ENCODE data around the gene LRPAP1.

LRPAP1 gene

GRCh38 chr4:3523628-3524221 lies 8.5 kb downstream of the LRPAP1 start:
- no peaks in the 10 kb centered on the region for H3K4me1 ChIP-seq
- in situ Hi-C loops (cut with MboI; ENCODE audit: low sequenced_read_pairs), result no loop called here

GRCh38 chr4:3523146-3523627 lies 9.0 kb downstream of the LRPAP1 start:
- H3K4me3 ChIP-seq, result no peak overlapping the region
- peaks cover 39% of the 10 kb centered on the region for H3K36me3 ChIP-seq (replicated peaks)
- DNase-seq (ENCODE audit: low spot score in 2 of 2), result no peak
- in situ Hi-C loops (cut with MboI; ENCODE audit: low sequenced_read_pairs), result no loop called here
- H3K9me3 ChIP-seq, result no peaks in the 10 kb centered on the region
- no peaks in the 10 kb centered on the region for H3K27me3 ChIP-seq (ENCODE audit: low read depth)
- no peaks in the 10 kb centered on the region for H3K4me1 ChIP-seq

More at GRCh38 chr4:3523628-3524221, 8.5 kb downstream of the LRPAP1 start:
- Histone ChIP-seq H3K36me3 (replicated peaks) (peaks cover 41% of the 10 kb centered on the region), H3K27me3 (ENCODE audit: low read depth) (no peaks in the 10 kb centered on the region), H3K9me3 (no peaks in the 10 kb centered on the region), H3K4me3 (no peak overlapping the region)
- no peak for DNase-seq (ENCODE audit: low spot score in 2 of 2)

GRCh38 chr4:3522651-3523050 lies 9.6 kb downstream of the LRPAP1 start:
- in situ Hi-C loops (cut with MboI; ENCODE audit: low sequenced_read_pairs), result no loop called here
- Histone ChIP-seq H3K4me1 (no peaks in the 10 kb centered on the region), H3K27me3 (ENCODE audit: low read depth) (no peaks in the 10 kb centered on the region), H3K4me3 (no peak overlapping the region), H3K9me3 (no peaks in the 10 kb centered on the region), H3K36me3 (replicated peaks) (peaks cover 44% of the 10 kb centered on the region)
- no peak for DNase-seq (ENCODE audit: low spot score in 2 of 2)

- in situ Hi-C loops (cut with MboI; ENCODE audit: low sequenced_read_pairs), result no loop called here
- Histone ChIP-seq H3K4me3 (no peak overlapping the region), H3K9me3 (no peaks in the 10 kb centered on the region), H3K4me1 (no peaks in the 10 kb centered on the region), H3K36me3 (replicated peaks) (peaks cover 46% of the 10 kb centered on the region), H3K27me3 (ENCODE audit: low read depth) (no peaks in the 10 kb centered on the region)
- no peak for DNase-seq (ENCODE audit: low spot score in 2 of 2)
These were observed 9.9 kb downstream of the LRPAP1 start for GRCh38 chr4:3522326-3522640.

GRCh38 chr4:3521621-3522325 lies 10.4 kb downstream of the LRPAP1 start:
- DNase-seq (ENCODE audit: low spot score in 2 of 2), result no peak
- in situ Hi-C loops (cut with MboI; ENCODE audit: low sequenced_read_pairs), result no loop called here
- no peak overlapping the region for H3K4me3 ChIP-seq
- no peaks in the 10 kb centered on the region for H3K27me3 ChIP-seq (ENCODE audit: low read depth)
- H3K9me3 ChIP-seq, result no peaks in the 10 kb centered on the region
- H3K4me1 ChIP-seq, result no peaks in the 10 kb centered on the region
- H3K36me3 ChIP-seq (replicated peaks), result peaks cover 50% of the 10 kb centered on the region

GRCh38 chr4:3520796-3521600 lies 11.2 kb downstream of the LRPAP1 start:
- Histone ChIP-seq H3K4me3 (no peak overlapping the region), H3K4me1 (no peaks in the 10 kb centered on the region), H3K9me3 (no peaks in the 10 kb centered on the region), H3K36me3 (replicated peaks) (peaks cover 57% of the 10 kb centered on the region), H3K27me3 (ENCODE audit: low read depth) (no peaks in the 10 kb centered on the region)
- in situ Hi-C loops (cut with MboI; ENCODE audit: low sequenced_read_pairs), result no loop called here
- DNase-seq (ENCODE audit: low spot score in 2 of 2), result no peak

- Histone ChIP-seq H3K27me3 (ENCODE audit: low read depth) (no peaks in the 10 kb centered on the region), H3K9me3 (no peaks in the 10 kb centered on the region), H3K4me1 (no peaks in the 10 kb centered on the region), H3K36me3 (replicated peaks) (peaks cover 61% of the 10 kb centered on the region), H3K4me3 (no peak overlapping the region)
- no peak for DNase-seq (ENCODE audit: low spot score in 2 of 2)
- in situ Hi-C loops (cut with MboI; ENCODE audit: low sequenced_read_pairs), result no loop called here
These were observed 11.9 kb downstream of the LRPAP1 start for GRCh38 chr4:3520276-3520675.

GRCh38 chr4:3519468-3520264 lies 12.6 kb downstream of the LRPAP1 start:
- in situ Hi-C loops (cut with MboI; ENCODE audit: low sequenced_read_pairs), result no loop called here
- H3K4me1 ChIP-seq, result no peaks in the 10 kb centered on the region
- no peaks in the 10 kb centered on the region for H3K9me3 ChIP-seq
- H3K27me3 ChIP-seq (ENCODE audit: low read depth), result no peaks in the 10 kb centered on the region
- peaks cover 64% of the 10 kb centered on the region for H3K36me3 ChIP-seq (replicated peaks)
- DNase-seq (ENCODE audit: low spot score in 2 of 2), result no peak
- H3K4me3 ChIP-seq, result no peak overlapping the region

GRCh38 chr4:3518941-3519340 lies 13.3 kb downstream of the LRPAP1 start:
- H3K27me3 ChIP-seq (ENCODE audit: low read depth), result no peaks in the 10 kb centered on the region
- peaks cover 65% of the 10 kb centered on the region for H3K36me3 ChIP-seq (replicated peaks)
- H3K4me1 ChIP-seq, result no peaks in the 10 kb centered on the region
- in situ Hi-C loops (cut with MboI; ENCODE audit: low sequenced_read_pairs), result no loop called here
- no peak overlapping the region for H3K4me3 ChIP-seq
- no peaks in the 10 kb centered on the region for H3K9me3 ChIP-seq
- DNase-seq (ENCODE audit: low spot score in 2 of 2), result no peak

- in situ Hi-C loops (cut with MboI; ENCODE audit: low sequenced_read_pairs), result no loop called here
- Histone ChIP-seq H3K4me1 (no peaks in the 10 kb centered on the region), H3K27me3 (ENCODE audit: low read depth) (no peaks in the 10 kb centered on the region), H3K4me3 (no peak overlapping the region), H3K9me3 (no peaks in the 10 kb centered on the region), H3K36me3 (replicated peaks) (peaks cover 66% of the 10 kb centered on the region)
- DNase-seq (ENCODE audit: low spot score in 2 of 2), result peak in 1 of 2 experiments; percentile 5
These were observed 13.7 kb downstream of the LRPAP1 start for GRCh38 chr4:3518511-3518880.

- no peaks in the 10 kb centered on the region for H3K27me3 ChIP-seq (ENCODE audit: low read depth)
- in situ Hi-C loops (cut with MboI; ENCODE audit: low sequenced_read_pairs), result no loop called here
- H3K4me3 ChIP-seq, result no peak overlapping the region
- peaks cover 67% of the 10 kb centered on the region for H3K36me3 ChIP-seq (replicated peaks)
- no peaks in the 10 kb centered on the region for H3K4me1 ChIP-seq
- peak in 1 of 2 experiments; percentile 4 for DNase-seq (ENCODE audit: low spot score in 2 of 2)
- no peaks in the 10 kb centered on the region for H3K9me3 ChIP-seq
These were observed 14.3 kb downstream of the LRPAP1 start for GRCh38 chr4:3517731-3518510.

- Histone ChIP-seq H3K27me3 (ENCODE audit: low read depth) (no peaks in the 10 kb centered on the region), H3K4me1 (no peaks in the 10 kb centered on the region), H3K9me3 (no peaks in the 10 kb centered on the region), H3K4me3 (no peak overlapping the region), H3K36me3 (replicated peaks) (peaks cover 67% of the 10 kb centered on the region)
- DNase-seq (ENCODE audit: low spot score in 2 of 2), result no peak
- in situ Hi-C loops (cut with MboI; ENCODE audit: low sequenced_read_pairs), result no loop called here
These were observed 15.1 kb downstream of the LRPAP1 start for GRCh38 chr4:3516836-3517730.

Data from HAP-1 (cell line).